Activated T-helper 17 cell treated with anti-CD3 and anti-CD28 coated beads, Interleukin-2, amount 50 U/mL, for 72 hours (primary cell): Measurements from ENCODE around the gene ACKR3. TPM values are rescaled to one million over a fixed set of nuclear protein-coding genes. Genes with fewer than 3 reads are reported as not detected.

Source experiments
- ATAC-seq: fragments of 150-1000 bp; cut with Tn5 transposase; replicated peaks from 2 replicates; pipeline ENCODE4 v1.10.0; 2021; ENCODE audit warnings: mild to moderate bottlenecking, moderate library complexity
- H3K27ac Mint-ChIP-seq: one replicate; pipeline ENCODE4 v1.8.0; 2022; ENCODE audit warnings: mixed read lengths
- H3K27me3 Mint-ChIP-seq: one replicate; pipeline ENCODE4 v1.8.0; 2022; ENCODE audit warnings: mixed read lengths
- H3K36me3 Mint-ChIP-seq: one replicate; pipeline ENCODE4 v1.8.0; 2022; ENCODE audit warnings: low read depth, mild to moderate bottlenecking, mixed read lengths
- H3K4me1 Mint-ChIP-seq: one replicate; pipeline ENCODE4 v1.8.0; 2022; ENCODE audit warnings: mixed read lengths
- H3K4me3 Mint-ChIP-seq: one replicate; pipeline ENCODE4 v1.8.0; 2022; ENCODE audit warnings: mild to moderate bottlenecking, mixed read lengths
- H3K9me3 Mint-ChIP-seq: one replicate; pipeline ENCODE4 v1.8.0; 2022; ENCODE audit warnings: mixed read lengths
- total RNA-seq, 2 donors: library from RNA; stranded (reverse); gene quantifications; one replicate each; pipeline ENCODE4 v1.2.3, GENCODE V29; 2022

ACKR3 gene
- 1 to 10 TPM in 1 of 2 donors, under 1 TPM in 1; 0.86 to 1.7 TPM for total RNA-seq

DNA sequence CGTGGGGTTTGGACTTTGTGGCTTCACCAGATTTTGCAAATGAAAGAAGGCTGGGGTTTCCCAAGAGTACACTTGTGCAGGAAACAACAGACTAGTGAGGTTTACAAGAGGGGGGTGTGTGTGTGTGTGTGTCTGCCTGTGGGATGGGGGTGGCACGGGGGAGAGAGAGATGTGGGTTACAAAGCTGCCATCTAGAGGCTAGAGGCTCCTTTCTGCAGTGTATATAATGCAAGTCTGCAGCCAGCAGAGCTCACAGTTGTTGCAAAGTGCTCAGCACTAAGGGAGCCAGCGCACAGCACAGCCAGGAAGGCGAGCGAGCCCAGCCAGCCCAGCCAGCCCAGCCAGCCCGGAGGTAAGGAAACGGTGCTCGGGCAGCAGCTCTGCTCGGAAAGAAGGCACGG is at the start of gene ACKR3:
Gene ACKR3 (plus strand): TSS at position 253 of the 401 bp plus-strand sequence. CDS start 10,641 bp downstream, outside the sequence.
- H3K27me3 Mint-ChIP-seq = no peaks in the 10 kb centered on the region
- peak within 1 kb of the TSS; percentile 75 for H3K4me3 Mint-ChIP-seq
- no peaks in the 10 kb centered on the region for H3K9me3 Mint-ChIP-seq
- H3K4me1 Mint-ChIP-seq = no peaks in the 10 kb centered on the region
- H3K27ac Mint-ChIP-seq = no peak within 1 kb of the TSS
- H3K36me3 Mint-ChIP-seq = no peaks in the 10 kb centered on the region
- peak; percentile 96 for ATAC-seq

GRCh38 chr2:236521556-236521955 is 48.1 kb upstream of the ACKR3 start:
- Mint-ChIP-seq H3K27me3 (peaks cover 16% of the 10 kb centered on the region), H3K4me1 (no peaks in the 10 kb centered on the region), H3K9me3 (no peaks in the 10 kb centered on the region), H3K4me3 (no peak overlapping the region), H3K36me3 (no peaks in the 10 kb centered on the region), H3K27ac (no peak overlapping the region)
- no peak for ATAC-seq

DNA sequence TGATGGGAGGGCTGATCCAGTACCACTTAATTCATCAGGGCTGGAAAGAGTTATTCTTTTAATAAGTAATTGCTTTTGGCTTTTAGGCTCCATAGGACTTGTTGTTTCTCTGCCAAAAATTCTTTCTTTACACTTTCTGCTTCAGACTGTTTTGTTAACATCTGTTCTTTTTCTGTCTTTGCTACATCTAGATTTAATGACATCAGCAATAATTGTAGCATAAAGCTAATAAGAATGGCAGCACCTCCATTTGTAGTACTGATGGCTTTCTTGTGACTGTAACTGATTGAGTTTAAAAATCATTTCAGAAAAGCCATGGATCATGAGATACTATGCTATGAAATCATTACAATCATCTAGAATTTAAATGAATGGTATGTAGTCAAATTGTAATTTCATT is 46.4 kb upstream of the ACKR3 start:
- no peak for ATAC-seq
- Mint-ChIP-seq H3K4me3 (no peak overlapping the region), H3K9me3 (no peaks in the 10 kb centered on the region), H3K27me3 (peaks cover 16% of the 10 kb centered on the region), H3K4me1 (no peaks in the 10 kb centered on the region), H3K36me3 (no peaks in the 10 kb centered on the region), H3K27ac (no peak overlapping the region)

DNA sequence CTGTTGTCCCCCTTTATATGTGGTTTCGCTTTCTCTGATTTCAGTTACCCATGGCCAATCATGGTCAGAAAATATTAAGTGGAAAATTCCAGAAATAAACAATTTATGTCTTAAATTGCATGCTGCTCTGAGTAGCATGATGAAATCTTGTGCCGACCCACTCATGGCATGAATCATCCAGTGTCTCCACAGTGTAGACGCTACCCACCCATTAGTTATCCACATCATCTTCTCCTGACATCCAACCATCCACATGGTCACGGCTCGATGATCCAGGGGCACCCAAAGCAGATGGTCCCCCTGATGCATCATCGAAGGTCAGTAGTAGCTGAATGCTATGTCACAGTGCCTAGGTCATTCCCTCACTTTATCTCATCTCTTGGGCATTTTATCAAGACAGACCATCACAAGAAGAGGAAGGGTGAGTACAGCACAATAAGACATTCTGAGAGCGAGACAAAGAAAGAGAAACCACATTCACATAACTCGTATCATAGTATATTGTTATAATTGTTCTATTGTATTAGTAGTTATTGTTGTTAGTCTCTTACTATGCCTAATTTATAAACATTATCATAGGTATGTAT is 44.1 kb upstream of the ACKR3 start:
- no peak overlapping the region for H3K27ac Mint-ChIP-seq
- H3K4me3 Mint-ChIP-seq = no peak overlapping the region
- no peaks in the 10 kb centered on the region for H3K36me3 Mint-ChIP-seq
- ATAC-seq = no peak
- H3K9me3 Mint-ChIP-seq = no peaks in the 10 kb centered on the region
- peaks cover 16% of the 10 kb centered on the region for H3K27me3 Mint-ChIP-seq
- H3K4me1 Mint-ChIP-seq = no peaks in the 10 kb centered on the region

DNA sequence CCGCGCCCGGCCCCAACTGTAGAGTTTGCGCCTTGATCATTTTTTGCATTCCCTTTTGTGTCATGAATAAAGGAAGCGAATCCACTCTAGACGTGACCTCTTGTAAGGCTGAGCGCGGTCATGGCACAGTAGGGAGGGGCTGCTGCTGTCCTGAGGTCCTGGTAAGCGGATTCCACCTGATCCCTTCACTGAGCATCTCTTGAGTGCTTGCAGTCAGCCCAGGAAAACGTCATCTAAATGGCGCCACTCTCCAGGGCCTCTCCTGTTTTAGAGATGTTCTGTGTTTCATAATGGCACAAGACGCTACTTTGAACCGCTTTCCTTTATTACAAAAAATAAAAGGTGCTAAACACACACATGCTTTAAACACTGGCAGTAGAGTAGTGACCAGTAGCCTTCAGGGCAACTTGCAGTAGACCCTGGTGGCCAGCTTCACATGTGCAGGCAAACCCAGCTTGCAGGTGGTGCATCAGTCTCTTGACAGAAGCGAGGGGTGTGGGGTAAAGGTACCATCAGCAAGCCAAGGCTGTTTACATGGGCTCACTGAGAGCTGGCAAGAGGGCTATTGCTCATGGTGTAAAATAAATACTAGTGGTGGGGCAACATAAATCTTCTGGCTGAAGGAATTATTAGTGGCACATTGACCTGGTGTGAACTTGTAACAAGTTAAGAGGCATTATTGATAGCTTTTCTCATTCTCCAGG is 43.0 kb upstream of the ACKR3 start:
- Mint-ChIP-seq H3K9me3 (no peaks in the 10 kb centered on the region), H3K4me1 (no peaks in the 10 kb centered on the region), H3K27ac (no peak overlapping the region), H3K36me3 (no peaks in the 10 kb centered on the region), H3K4me3 (no peak overlapping the region), H3K27me3 (peaks cover 13% of the 10 kb centered on the region)
- ATAC-seq = no peak

GRCh38 chr2:236527159-236527630 is 42.4 kb upstream of the ACKR3 start:
- Mint-ChIP-seq H3K27ac (no peak overlapping the region), H3K36me3 (no peaks in the 10 kb centered on the region), H3K4me3 (no peak overlapping the region), H3K9me3 (no peaks in the 10 kb centered on the region), H3K27me3 (peaks cover 10% of the 10 kb centered on the region), H3K4me1 (no peaks in the 10 kb centered on the region)
- ATAC-seq = no peak

- Mint-ChIP-seq H3K4me3 (no peak overlapping the region), H3K9me3 (no peaks in the 10 kb centered on the region), H3K4me1 (no peaks in the 10 kb centered on the region), H3K36me3 (no peaks in the 10 kb centered on the region), H3K27me3 (peaks cover 3% of the 10 kb centered on the region), H3K27ac (no peak overlapping the region)
- no peak for ATAC-seq
Measured at GRCh38 chr2:236529606-236530005, 40.0 kb upstream of the ACKR3 start.

DNA sequence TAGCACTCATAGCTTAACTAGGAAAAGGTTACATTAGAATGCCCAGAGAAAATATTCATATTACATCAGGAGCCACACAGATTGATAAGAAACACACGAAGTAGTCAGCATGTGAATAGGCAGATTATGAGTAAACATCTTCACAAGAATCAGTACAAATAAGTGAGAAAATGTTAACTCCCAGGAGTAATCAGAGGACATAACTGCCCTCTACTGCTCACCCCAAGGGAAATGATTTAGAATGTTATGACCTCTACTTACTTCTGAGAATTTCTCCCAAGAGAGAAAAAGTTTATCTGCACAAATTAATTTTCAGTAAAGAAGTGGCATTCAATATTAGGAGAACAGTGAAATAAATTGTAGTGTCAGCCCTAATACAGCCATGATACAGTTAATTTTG is 39.1 kb upstream of the ACKR3 start:
- no peaks in the 10 kb centered on the region for H3K4me1 Mint-ChIP-seq
- no peak overlapping the region for H3K27ac Mint-ChIP-seq
- no peak for ATAC-seq
- H3K36me3 Mint-ChIP-seq = no peaks in the 10 kb centered on the region
- no peaks in the 10 kb centered on the region for H3K9me3 Mint-ChIP-seq
- no peak overlapping the region for H3K4me3 Mint-ChIP-seq
- H3K27me3 Mint-ChIP-seq = no peaks in the 10 kb centered on the region

GRCh38 chr2:236531195-236531594 is 38.4 kb upstream of the ACKR3 start:
- Mint-ChIP-seq H3K27ac (no peak overlapping the region), H3K9me3 (no peaks in the 10 kb centered on the region), H3K4me3 (no peak overlapping the region), H3K36me3 (no peaks in the 10 kb centered on the region), H3K27me3 (no peaks in the 10 kb centered on the region), H3K4me1 (peaks cover under 1% of the 10 kb centered on the region)
- no peak for ATAC-seq

- no peaks in the 10 kb centered on the region for H3K27me3 Mint-ChIP-seq
Measured at GRCh38 chr2:236531996-236532395, 37.6 kb upstream of the ACKR3 start.

DNA sequence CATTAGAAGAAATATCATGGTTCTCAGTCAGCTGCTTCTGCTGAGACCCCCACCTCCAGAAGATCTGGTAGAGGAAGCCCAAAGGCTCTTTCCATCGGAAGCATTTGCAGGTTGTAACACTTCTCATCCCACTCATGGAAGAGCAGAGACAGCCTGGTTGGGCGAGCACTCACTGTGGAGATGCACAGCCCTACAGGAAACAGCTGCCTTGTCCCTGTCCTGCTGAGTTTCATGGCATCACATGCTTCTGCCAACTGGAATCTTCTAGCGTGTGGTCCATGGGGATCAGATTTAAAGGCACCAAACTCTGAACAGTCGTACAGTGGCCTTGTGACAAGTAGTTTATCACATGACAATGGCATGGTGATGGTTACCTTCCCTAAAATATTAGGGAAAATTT is 36.3 kb upstream of the ACKR3 start:
- Mint-ChIP-seq H3K4me1 (peaks cover 16% of the 10 kb centered on the region), H3K27ac (no peak overlapping the region), H3K9me3 (no peaks in the 10 kb centered on the region), H3K4me3 (no peak overlapping the region), H3K27me3 (no peaks in the 10 kb centered on the region), H3K36me3 (no peaks in the 10 kb centered on the region)
- ATAC-seq = no peak

More at GRCh38 chr2:236531996-236532395, 37.6 kb upstream of the ACKR3 start:
- Mint-ChIP-seq H3K27ac (no peak overlapping the region), H3K4me3 (no peak overlapping the region), H3K36me3 (no peaks in the 10 kb centered on the region), H3K9me3 (no peaks in the 10 kb centered on the region), H3K4me1 (peaks cover 8% of the 10 kb centered on the region)
- ATAC-seq = no peak

DNA sequence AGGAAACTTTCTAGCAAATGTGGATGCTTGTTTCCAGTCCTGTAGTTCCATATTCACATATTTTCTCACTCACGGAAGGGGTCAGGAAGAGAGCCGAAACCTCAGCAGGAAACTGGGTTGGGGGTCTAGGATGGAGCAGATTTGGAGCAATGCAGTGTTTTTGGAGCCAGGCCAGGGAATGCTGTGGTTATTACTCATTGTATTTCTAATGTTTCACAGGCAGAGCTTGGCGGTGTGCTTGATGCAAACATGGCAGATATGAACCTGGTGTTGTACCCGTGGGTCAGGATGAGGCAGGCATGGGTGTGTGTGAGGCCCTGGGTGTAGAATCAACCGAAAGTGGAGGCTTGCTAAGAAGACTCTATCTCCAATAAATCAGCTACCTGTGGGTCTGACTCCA is 34.6 kb upstream of the ACKR3 start:
- Mint-ChIP-seq H3K4me3 (no peak overlapping the region), H3K4me1 (peaks cover 28% of the 10 kb centered on the region), H3K27me3 (no peaks in the 10 kb centered on the region), H3K36me3 (peaks cover 6% of the 10 kb centered on the region), H3K27ac (no peak overlapping the region), H3K9me3 (no peaks in the 10 kb centered on the region)
- no peak for ATAC-seq

DNA sequence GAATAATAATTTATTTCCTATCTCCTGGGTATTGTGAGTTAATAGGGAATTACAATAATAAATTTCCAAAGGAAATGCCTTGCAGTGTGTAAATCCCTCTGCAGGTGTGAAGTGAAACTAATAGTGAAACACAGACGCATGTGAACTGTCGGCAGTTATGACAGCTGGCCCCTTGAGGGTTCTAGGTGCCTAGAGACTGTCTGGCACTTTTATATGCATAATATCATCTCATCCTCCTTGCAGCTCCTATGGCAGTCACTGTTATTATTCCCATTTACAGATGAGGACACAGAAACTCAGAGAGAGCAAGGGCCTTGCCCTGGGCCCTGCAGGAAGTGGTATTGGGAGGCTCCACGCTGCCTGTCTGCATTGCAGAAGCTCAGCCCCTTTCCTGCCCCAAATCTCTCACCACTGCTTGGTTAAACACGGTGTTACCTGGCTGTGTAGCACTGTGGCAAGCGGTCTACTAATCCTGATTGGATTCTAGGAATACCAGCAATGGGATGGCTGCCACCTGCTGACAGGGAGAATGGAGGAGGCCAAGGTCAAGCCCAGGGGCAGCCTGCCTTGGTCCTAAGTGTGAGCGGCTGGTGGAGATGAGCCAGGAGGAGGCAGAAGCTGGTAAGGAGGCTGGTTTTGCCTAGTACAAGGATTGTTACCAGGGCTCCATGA is 32.8 kb upstream of the ACKR3 start:
- H3K27ac Mint-ChIP-seq = peak overlapping the region; percentile 85
- no peaks in the 10 kb centered on the region for H3K27me3 Mint-ChIP-seq
- peak; percentile 66 for ATAC-seq
- H3K4me3 Mint-ChIP-seq = peak overlapping the region; percentile 93
- peaks cover 16% of the 10 kb centered on the region for H3K36me3 Mint-ChIP-seq
- no peaks in the 10 kb centered on the region for H3K9me3 Mint-ChIP-seq
- H3K4me1 Mint-ChIP-seq = peaks cover 46% of the 10 kb centered on the region

- Mint-ChIP-seq H3K4me3 (peak overlapping the region; percentile 93), H3K9me3 (no peaks in the 10 kb centered on the region), H3K27ac (peak overlapping the region; percentile 85), H3K4me1 (peaks cover 54% of the 10 kb centered on the region), H3K36me3 (peaks cover 16% of the 10 kb centered on the region), H3K27me3 (no peaks in the 10 kb centered on the region)
- peak; percentile 59 for ATAC-seq
Measured at GRCh38 chr2:236538242-236538641, 31.4 kb upstream of the ACKR3 start.
